OCI-LY1 (cell line): ENCODE data around the gene TMEM179.

ENCODE experiments used
- EZH2 ChIP-seq: fragments of 200-600 bp; sonication (generic), shearing (Covaris generic); IDR thresholded peaks from 2 replicates; pipeline ENCODE4 v1.8.0; 2017; ENCODE audit warnings: borderline replicate concordance, mixed run types, mild to moderate bottlenecking, antibody characterized with exemption, low read length, moderate library complexity, mixed read lengths
- TF ChIP-seq, protein P1 (sequence below): fragments of 200-600 bp; sonication (generic), shearing (Covaris generic); IDR thresholded peaks from 2 replicates; pipeline ENCODE4 v1.5.1; 2017; ENCODE audit warnings: mild to moderate bottlenecking, antibody characterized with exemption, low read length, moderate library complexity, mixed read lengths

GRCh38 chr14:104576970-104577332 lies 27.6 kb downstream of the TMEM179 start:
- TF ChIP-seq, protein P1, sequence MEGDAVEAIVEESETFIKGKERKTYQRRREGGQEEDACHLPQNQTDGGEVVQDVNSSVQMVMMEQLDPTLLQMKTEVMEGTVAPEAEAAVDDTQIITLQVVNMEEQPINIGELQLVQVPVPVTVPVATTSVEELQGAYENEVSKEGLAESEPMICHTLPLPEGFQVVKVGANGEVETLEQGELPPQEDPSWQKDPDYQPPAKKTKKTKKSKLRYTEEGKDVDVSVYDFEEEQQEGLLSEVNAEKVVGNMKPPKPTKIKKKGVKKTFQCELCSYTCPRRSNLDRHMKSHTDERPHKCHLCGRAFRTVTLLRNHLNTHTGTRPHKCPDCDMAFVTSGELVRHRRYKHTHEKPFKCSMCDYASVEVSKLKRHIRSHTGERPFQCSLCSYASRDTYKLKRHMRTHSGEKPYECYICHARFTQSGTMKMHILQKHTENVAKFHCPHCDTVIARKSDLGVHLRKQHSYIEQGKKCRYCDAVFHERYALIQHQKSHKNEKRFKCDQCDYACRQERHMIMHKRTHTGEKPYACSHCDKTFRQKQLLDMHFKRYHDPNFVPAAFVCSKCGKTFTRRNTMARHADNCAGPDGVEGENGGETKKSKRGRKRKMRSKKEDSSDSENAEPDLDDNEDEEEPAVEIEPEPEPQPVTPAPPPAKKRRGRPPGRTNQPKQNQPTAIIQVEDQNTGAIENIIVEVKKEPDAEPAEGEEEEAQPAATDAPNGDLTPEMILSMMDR: no peak
- TF ChIP-seq EZH2: no peak
